Suprapubic skin (tissue), 4 donors: ENCODE results near the gene MLPH. TPM values are rescaled to one million over a fixed set of nuclear protein-coding genes. Genes with fewer than 3 reads are reported as not detected.
A peak's percentile ranks its signal among the peaks of the same experiment; 100 is the strongest.

ENCODE experiments used
- DNase-seq, 2 donors: peaks; one replicate each; pipeline ENCODE4 v3.0.0-alpha.2; 2019; ENCODE audit warnings: low spot score in 2 of 2
- H3K27ac ChIP-seq: fragments of 200-600 bp; sonication (generic); one replicate; pipeline ENCODE4 v1.5.1; 2019
- H3K27me3 ChIP-seq: fragments of 200-600 bp; sonication (generic); one replicate; pipeline ENCODE4 v1.5.1; 2019
- H3K36me3 ChIP-seq: fragments of 200-600 bp; sonication (generic); one replicate; pipeline ENCODE4 v1.5.1; 2019
- H3K4me1 ChIP-seq: fragments of 200-600 bp; sonication (generic); one replicate; pipeline ENCODE4 v1.5.1; 2019
- H3K4me3 ChIP-seq: fragments of 200-600 bp; sonication (generic); one replicate; pipeline ENCODE4 v1.5.1; 2019; ENCODE audit warnings: mild to moderate bottlenecking
- H3K9me3 ChIP-seq: fragments of 200-600 bp; sonication (generic); one replicate; pipeline ENCODE4 v1.5.1; 2019
- EP300 ChIP-seq: sonication (generic); formaldehyde crosslinking; IDR thresholded peaks from one replicate; pipeline ENCODE4 v1.6.1; 2017; ENCODE audit warnings: antibody characterized with exemption
- POLR2A ChIP-seq, 2 donors: fragments of 450-650 bp; IDR thresholded peaks; one replicate each; pipeline ENCODE4 v1.6.1; 2017; ENCODE audit warnings: antibody characterized with exemption in 2 of 2, mild to moderate bottlenecking in 2 of 2, moderate library complexity in 2 of 2
- POLR2AphosphoS5 ChIP-seq, 3 donors: sonication (generic); formaldehyde crosslinking; IDR thresholded peaks; one replicate each; pipeline ENCODE4 v1.6.1; 2017; ENCODE audit warnings: antibody characterized with exemption in 3 of 3
- WGBS: methylation state at CpG from one replicate; pipeline ENCODE4 v1.1.5; 2018; 5-methylcytosine and 5-hydroxymethylcytosine counted together
- total RNA-seq, 4 donors: library from RNA; depleted of rRNA; stranded (reverse); fragments of >200 nt; gene quantifications; one replicate each; pipeline ENCODE4 v1.1.0, GENCODE V29; 2016
- TF ChIP-seq, protein P1 (sequence below), 2 donors: fragments of 200-600 bp in 1 of 2; fragments of 450-650 bp in 1 of 2; sonication (generic) in 1 of 2; IDR thresholded peaks; one replicate each; pipeline ENCODE4 v1.5.1; 2016 to 2019; ENCODE audit warnings: antibody characterized with exemption in 2 of 2, mild to moderate bottlenecking in 1 of 2, moderate library complexity in 1 of 2

Gene MLPH
- total RNA-seq, 4 donors from 2014 or later: 8.8 to 41.1 (median 24.4) TPM

DNA sequence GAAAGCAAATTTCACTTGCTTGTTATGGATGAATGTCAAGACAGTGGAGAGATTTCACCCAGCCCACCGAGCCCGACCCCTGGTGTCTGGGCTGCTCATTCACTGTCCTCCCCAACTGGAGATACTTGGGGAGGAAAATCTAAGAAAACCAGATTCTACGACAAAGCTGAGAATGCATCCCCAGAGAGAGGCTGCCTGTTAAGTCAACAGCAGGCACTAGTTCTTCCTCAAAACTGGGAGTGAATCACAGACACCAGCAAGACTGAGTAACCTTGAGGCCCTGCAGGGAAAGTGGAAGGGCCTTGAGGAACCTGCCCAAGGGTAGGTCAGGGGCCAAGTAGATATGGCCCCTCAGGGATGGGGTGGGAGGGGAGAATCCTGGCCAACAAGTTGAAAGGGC is 34.2 kb upstream of the MLPH start:
- Histone ChIP-seq H3K36me3 (no peaks in the 10 kb centered on the region), H3K4me1 (peaks cover 12% of the 10 kb centered on the region), H3K4me3 (no peak overlapping the region), H3K9me3 (no peaks in the 10 kb centered on the region), H3K27me3 (no peaks in the 10 kb centered on the region), H3K27ac (no peak overlapping the region)
- WGBS: 90% methylated on average over 3 of the region's 3 CpGs
- no peak for DNase-seq
- no peak for TF ChIP-seq POLR2AphosphoS5 (IDR thresholded peaks at IDR 0.05)
- TF ChIP-seq, protein P1, sequence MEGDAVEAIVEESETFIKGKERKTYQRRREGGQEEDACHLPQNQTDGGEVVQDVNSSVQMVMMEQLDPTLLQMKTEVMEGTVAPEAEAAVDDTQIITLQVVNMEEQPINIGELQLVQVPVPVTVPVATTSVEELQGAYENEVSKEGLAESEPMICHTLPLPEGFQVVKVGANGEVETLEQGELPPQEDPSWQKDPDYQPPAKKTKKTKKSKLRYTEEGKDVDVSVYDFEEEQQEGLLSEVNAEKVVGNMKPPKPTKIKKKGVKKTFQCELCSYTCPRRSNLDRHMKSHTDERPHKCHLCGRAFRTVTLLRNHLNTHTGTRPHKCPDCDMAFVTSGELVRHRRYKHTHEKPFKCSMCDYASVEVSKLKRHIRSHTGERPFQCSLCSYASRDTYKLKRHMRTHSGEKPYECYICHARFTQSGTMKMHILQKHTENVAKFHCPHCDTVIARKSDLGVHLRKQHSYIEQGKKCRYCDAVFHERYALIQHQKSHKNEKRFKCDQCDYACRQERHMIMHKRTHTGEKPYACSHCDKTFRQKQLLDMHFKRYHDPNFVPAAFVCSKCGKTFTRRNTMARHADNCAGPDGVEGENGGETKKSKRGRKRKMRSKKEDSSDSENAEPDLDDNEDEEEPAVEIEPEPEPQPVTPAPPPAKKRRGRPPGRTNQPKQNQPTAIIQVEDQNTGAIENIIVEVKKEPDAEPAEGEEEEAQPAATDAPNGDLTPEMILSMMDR (IDR thresholded peaks at IDR 0.05): no peak
- no peak for TF ChIP-seq POLR2A (IDR thresholded peaks at IDR 0.05)
- no peak for TF ChIP-seq EP300

DNA sequence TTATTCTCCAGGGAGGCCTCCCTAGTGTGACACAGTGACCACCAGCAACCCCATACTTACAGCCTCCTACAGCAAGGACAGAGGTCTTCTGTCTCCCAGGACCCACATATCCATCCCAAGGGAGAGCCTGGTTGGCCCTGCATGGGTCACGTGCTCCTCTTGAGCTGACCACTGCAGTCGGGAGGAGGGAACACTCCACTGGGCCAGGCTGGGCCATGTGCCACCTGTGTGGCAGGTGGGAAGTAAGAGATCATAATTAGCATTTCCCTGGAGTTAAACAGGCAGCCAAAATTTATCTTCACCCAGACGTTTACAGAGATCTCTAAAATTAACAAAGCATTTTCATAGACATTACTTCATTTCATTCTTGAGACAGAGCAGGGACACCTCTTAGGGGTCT is 33.4 kb upstream of the MLPH start:
- no peaks in the 10 kb centered on the region for H3K9me3 ChIP-seq
- no peak for DNase-seq
- no peaks in the 10 kb centered on the region for H3K36me3 ChIP-seq
- H3K27ac ChIP-seq: no peak overlapping the region
- no peak overlapping the region for H3K4me3 ChIP-seq
- 75% methylated on average over 3 of the region's 3 CpGs for WGBS
- H3K27me3 ChIP-seq: no peaks in the 10 kb centered on the region
- no peak for TF ChIP-seq POLR2A (IDR thresholded peaks at IDR 0.05)
- TF ChIP-seq EP300: no peak
- no peak for TF ChIP-seq POLR2AphosphoS5 (IDR thresholded peaks at IDR 0.05)
- TF ChIP-seq, protein P1 (IDR thresholded peaks at IDR 0.05): no peak
- peaks cover 11% of the 10 kb centered on the region for H3K4me1 ChIP-seq

DNA sequence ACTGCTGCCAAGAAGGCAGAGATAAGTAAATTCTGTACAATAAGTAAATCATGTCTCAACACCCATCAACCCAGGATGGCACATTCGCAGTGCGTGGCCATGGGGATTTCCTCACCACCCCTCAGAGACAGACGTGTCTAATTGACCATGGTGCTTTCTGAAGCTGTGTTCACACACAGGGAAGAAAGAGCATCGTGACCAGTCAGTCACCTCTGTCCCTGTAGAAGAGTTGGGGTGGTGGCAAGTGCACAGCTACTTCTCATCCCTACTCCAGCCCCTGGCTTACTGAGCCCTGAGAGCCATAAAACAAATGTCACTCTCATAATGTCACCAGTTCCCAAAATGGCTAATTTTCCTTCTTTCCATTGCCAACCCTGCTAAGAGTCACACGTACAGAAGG is 31.3 kb upstream of the MLPH start:
- Histone ChIP-seq H3K9me3 (no peaks in the 10 kb centered on the region), H3K4me1 (peaks cover 4% of the 10 kb centered on the region), H3K27me3 (no peaks in the 10 kb centered on the region), H3K4me3 (no peak overlapping the region), H3K36me3 (no peaks in the 10 kb centered on the region), H3K27ac (no peak overlapping the region)
- no peak for DNase-seq
- WGBS: 85% methylated on average over 5 of the region's 5 CpGs
- TF ChIP-seq POLR2A (IDR thresholded peaks at IDR 0.05) (no peak), POLR2AphosphoS5 (IDR thresholded peaks at IDR 0.05) (no peak), EP300 (no peak)
- TF ChIP-seq, protein P1 (IDR thresholded peaks at IDR 0.05): no peak

DNA sequence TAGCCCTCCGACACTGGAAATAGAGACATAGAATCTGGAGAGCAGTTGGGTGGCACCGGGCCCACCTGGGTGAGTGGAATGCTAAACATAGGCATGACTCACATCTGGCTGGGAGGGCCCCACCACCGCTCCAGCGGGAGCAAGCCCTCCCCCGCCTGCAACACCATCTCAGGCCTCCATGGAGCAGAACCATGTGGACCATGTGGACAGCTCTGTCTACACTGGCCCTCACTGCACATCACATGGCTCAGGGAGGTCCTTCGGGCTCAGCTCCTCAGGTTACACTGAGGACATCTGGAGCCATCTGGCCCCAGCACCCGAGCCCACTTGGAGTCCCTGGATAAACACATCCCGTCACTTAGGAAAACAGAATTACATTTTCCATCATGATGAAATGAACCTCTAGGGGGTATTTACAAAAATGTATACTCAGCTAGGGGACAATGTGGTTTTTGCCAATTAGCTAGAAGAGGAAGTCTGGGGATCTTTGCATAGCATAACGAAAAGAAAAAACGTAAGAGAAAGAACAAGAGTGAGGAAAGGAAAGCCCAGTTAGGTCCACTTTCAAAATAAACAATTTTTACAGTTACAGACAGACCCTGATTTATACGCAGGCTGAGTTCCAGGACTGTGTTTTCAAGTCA is 30.7 kb upstream of the MLPH start:
- TF ChIP-seq POLR2AphosphoS5 (IDR thresholded peaks at IDR 0.05): no peak
- TF ChIP-seq, protein P1 (IDR thresholded peaks at IDR 0.05): no peak
- no peak for TF ChIP-seq EP300
- TF ChIP-seq POLR2A (IDR thresholded peaks at IDR 0.05): no peak
- no peak overlapping the region for H3K27ac ChIP-seq

DNA sequence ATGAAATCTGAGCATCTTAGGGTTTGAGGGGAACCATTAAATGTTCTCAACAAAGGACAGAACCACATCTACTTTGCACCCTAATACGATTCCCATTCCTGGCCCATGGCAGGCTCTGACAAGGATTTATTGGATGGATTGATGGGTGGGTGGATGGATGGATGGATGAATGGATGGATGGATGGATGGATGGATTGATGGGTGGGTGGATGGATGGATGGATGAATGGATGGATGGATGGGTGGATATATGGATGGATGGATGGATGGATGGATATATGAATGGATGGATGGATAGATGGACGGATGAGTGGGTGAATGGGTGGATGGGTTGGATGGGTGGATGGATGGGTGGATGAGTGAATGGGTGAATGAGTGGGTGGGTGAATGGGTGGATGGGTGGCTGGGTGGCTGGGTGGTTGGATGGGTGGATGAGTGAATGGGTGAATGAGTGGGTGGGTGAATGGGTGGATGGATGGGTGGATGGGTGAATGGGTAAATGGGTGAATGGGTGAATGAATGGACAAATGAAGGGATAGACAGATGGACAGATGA is 29.6 kb upstream of the MLPH start:
- Histone ChIP-seq H3K4me1 (peaks cover 4% of the 10 kb centered on the region), H3K27ac (no peak overlapping the region), H3K9me3 (no peaks in the 10 kb centered on the region), H3K4me3 (no peak overlapping the region), H3K36me3 (no peaks in the 10 kb centered on the region), H3K27me3 (no peaks in the 10 kb centered on the region)
- 97% methylated on average over 2 of the region's 2 CpGs for WGBS
- DNase-seq: peak in 1 of 2 donors; percentile 35
- TF ChIP-seq, protein P1 (IDR thresholded peaks at IDR 0.05): no peak
- TF ChIP-seq POLR2A (IDR thresholded peaks at IDR 0.05) (no peak), EP300 (no peak), POLR2AphosphoS5 (IDR thresholded peaks at IDR 0.05) (no peak)

More for the DNA sequence above, 30.7 kb upstream of the MLPH start:
- Histone ChIP-seq H3K36me3 (no peaks in the 10 kb centered on the region), H3K4me3 (no peak overlapping the region), H3K9me3 (no peaks in the 10 kb centered on the region), H3K4me1 (peaks cover 4% of the 10 kb centered on the region), H3K27me3 (no peaks in the 10 kb centered on the region)
- 57% methylated on average over 11 of the region's 11 CpGs for WGBS
- DNase-seq: peak in 1 of 2 donors; percentile 69
